Measurements from ENCODE around the gene ZNF219. TPM values are rescaled to one million over a fixed set of nuclear protein-coding genes. Genes with fewer than 3 reads are reported as not detected.

The ZNF219 gene
- polyA plus RNA-seq, 1 experiment = 12.2 TPM

DNA sequence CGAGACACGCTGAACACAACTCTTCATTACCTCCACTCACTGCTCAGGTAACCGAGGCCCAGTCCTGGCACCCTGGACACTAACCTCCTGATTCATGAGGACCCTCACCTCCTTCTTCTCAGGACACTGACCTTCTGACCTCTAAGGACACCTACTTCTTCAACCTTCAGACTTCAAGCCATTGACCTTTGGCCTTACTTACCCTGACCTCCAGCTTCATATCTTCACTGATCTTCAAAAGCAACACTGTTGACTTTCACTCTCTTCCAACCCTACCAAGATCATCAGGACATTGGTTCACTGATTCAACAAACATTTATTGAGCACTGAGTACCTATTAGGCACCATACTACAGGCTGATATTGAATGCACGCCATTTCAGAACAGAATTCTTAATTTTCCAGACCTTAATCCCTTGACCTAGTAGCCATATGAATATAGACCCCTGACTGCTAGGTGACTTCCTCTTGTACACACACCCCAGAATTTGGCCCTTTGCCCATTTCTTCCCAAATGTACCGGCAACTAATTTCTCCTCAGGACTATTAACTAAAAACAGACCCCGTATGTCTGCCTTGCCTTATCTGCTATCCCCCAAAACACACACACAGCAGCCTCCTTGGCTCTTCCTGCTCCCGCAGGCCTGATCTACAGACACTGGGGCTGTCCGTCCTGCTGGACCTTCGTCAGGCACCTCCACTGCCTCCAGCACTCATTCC, 22.6 kb downstream of the ZNF219 start:
- H3K27me3 ChIP-seq (ENCODE audit: control insufficient read depth, insufficient read depth, low read length) = no peaks in the 10 kb centered on the region
- no peak for DNase-seq (ENCODE audit: low read depth)
- no peak for TF ChIP-seq CTCF (IDR thresholded peaks at IDR 0.05; ENCODE audit: insufficient read depth, low read depth, low read length)
- no peak overlapping the region for H3K4me3 ChIP-seq (ENCODE audit: low read depth, low read length)
- CTCF ChIA-PET = interaction anchor here (1.2 to 6.3 kb wide), 4 partner anchors 10 to 105 kb away, joined by 3 to 117 read pairs (median 52); partner anchors contain the start of gene TMEM253
- H3K36me3 ChIP-seq (ENCODE audit: control insufficient read depth, insufficient read depth, low read length) = peaks cover 53% of the 10 kb centered on the region
- POLR2A ChIA-PET = no interaction called here

- H3K4me3 ChIP-seq (ENCODE audit: low read depth, low read length) = no peak overlapping the region
- no peak for TF ChIP-seq CTCF (IDR thresholded peaks at IDR 0.05; ENCODE audit: insufficient read depth, low read depth, low read length)
- peaks cover 46% of the 10 kb centered on the region for H3K36me3 ChIP-seq (ENCODE audit: control insufficient read depth, insufficient read depth, low read length)
- H3K27me3 ChIP-seq (ENCODE audit: control insufficient read depth, insufficient read depth, low read length) = no peaks in the 10 kb centered on the region
- POLR2A ChIA-PET = no interaction called here
- CTCF ChIA-PET = interaction anchor here (0.6 to 6.3 kb wide), 5 partner anchors 19 to 104 kb away, joined by 3 to 117 read pairs (median 4); partner anchors contain the start of gene TMEM253
- DNase-seq (ENCODE audit: low read depth) = no peak
These were observed 23.8 kb downstream of the ZNF219 start for GRCh38 chr14:21074398-21075272.

DNA sequence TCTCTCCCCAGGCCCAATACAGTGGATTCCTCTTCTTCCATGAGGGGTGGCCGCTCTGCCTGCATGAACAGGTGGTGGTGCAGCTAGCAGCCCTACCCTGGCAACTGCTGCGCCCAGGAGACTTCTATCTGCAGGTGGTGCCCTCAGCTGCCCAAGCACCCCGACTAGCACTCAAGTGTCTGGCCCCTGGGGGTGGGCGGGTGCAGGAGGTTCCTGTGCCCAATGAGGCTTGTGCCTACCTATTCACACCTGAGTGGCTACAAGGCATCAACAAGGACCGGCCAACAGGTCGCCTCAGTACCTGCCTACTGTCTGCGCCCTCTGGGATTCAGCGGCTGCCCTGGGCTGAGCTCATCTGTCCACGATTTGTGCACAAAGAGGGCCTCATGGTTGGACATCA, 24.5 kb downstream of the ZNF219 start:
- ChIA-PET POLR2A (interaction anchor here (0.7 kb wide), 1 partner anchor 74 kb away, joined by 3 read pairs; no protein-coding TSS in a partner anchor), CTCF (interaction anchor here (0.8 to 6.3 kb wide), 5 partner anchors 10 to 59 kb away, joined by 4 to 117 read pairs (median 55); partner anchors contain the start of gene TMEM253)
- Histone ChIP-seq H3K36me3 (ENCODE audit: control insufficient read depth, insufficient read depth, low read length) (peaks cover 41% of the 10 kb centered on the region), H3K27me3 (ENCODE audit: control insufficient read depth, insufficient read depth, low read length) (no peaks in the 10 kb centered on the region), H3K4me3 (ENCODE audit: low read depth, low read length) (no peak overlapping the region)
- DNase-seq (ENCODE audit: low read depth) = no peak
- TF ChIP-seq CTCF (IDR thresholded peaks at IDR 0.05; ENCODE audit: insufficient read depth, low read depth, low read length) = no peak

GRCh38 chr14:21072781-21073339, 25.6 kb downstream of the ZNF219 start:
- Histone ChIP-seq H3K4me3 (ENCODE audit: low read depth, low read length) (no peak overlapping the region), H3K36me3 (ENCODE audit: control insufficient read depth, insufficient read depth, low read length) (peaks cover 34% of the 10 kb centered on the region), H3K27me3 (ENCODE audit: control insufficient read depth, insufficient read depth, low read length) (no peaks in the 10 kb centered on the region)
- ChIA-PET CTCF (interaction anchor here (1.9 to 6.3 kb wide), 6 partner anchors 11 to 61 kb away, joined by 6 to 117 read pairs (median 45); partner anchors contain the start of gene TMEM253), POLR2A (no interaction called here)
- TF ChIP-seq CTCF (IDR thresholded peaks at IDR 0.05; ENCODE audit: insufficient read depth, low read depth, low read length) = no peak
- no peak for DNase-seq (ENCODE audit: low read depth)

Measured in BJ (cell line).